ENCODE data around the gene RFTN1. TPM values are rescaled to one million over a fixed set of nuclear protein-coding genes. Genes with fewer than 3 reads are reported as not detected.

Gene RFTN1
- total and polyA plus RNA-seq, 2 of the 8 experiments (the other 6 are each of a cell fraction or from before 2014, with no cell fraction given) = 4.6 to 6.7 TPM

GRCh38 chr3:16280671-16281070 lies 232.8 kb downstream of the RFTN1 start:
- no peaks in the 10 kb centered on the region for H3K79me2 ChIP-seq (ENCODE audit: control insufficient read depth in 1 of 2, insufficient read depth in 2 of 2, low read length in 2 of 2)
- no peaks in the 10 kb centered on the region for H3K79me1 ChIP-seq (ENCODE audit: low read depth, low read length)
- DNase-seq (ENCODE audit: low read depth in 1 of 2, low spot score in 2 of 2) (no peak), FAIRE-seq (no peak)
- H4K5ac ChIP-seq (ENCODE audit: insufficient read length, low read depth, low read length) = no peak overlapping the region
- H3K23ac ChIP-seq (ENCODE audit: insufficient read length) = no peak overlapping the region
- H3K23me2 ChIP-seq (ENCODE audit: low read depth, low read length) = no peaks in the 10 kb centered on the region
- no peak overlapping the region for H2BK12ac ChIP-seq (ENCODE audit: low read depth, low read length)
- H3K14ac ChIP-seq (ENCODE audit: insufficient read length) = no peak overlapping the region
- no peak overlapping the region for H2BK120ac ChIP-seq (replicated peaks; ENCODE audit: low read depth, low read length)
- no peak overlapping the region for H3K56ac ChIP-seq (replicated peaks; ENCODE audit: insufficient read length, low read depth, low read length)
- H4K8ac ChIP-seq (ENCODE audit: extremely low read depth, insufficient read depth, low read length) = no peak overlapping the region
- ChIA-PET POLR2A (ENCODE audit: partially characterized antibody) (no interaction called here), CTCF (ENCODE audit: partially characterized antibody) (interaction anchor here (1.5 kb wide), 1 partner anchor 39 kb away, joined by 7 read pairs; no protein-coding TSS in a partner anchor)
- peaks cover 2% of the 10 kb centered on the region in 2 experiments for H4K20me1 ChIP-seq (replicated peaks in 1 of 2; ENCODE audit: control insufficient read depth in 1 of 2, insufficient read depth in 2 of 2, low read length in 2 of 2)
- peaks cover 2 to 18% (median 5%) of the 10 kb centered on the region in 4 experiments; a peak in 5 of 8 replicates for H3K36me3 ChIP-seq (ENCODE audit: control insufficient read depth in 2 of 4, insufficient read depth in 4 of 4, low read length in 3 of 4)
- H3K9ac ChIP-seq (replicated peaks in 1 of 4; ENCODE audit: extremely low read depth in 1 of 4, low read depth in 3 of 4, low read length in 3 of 4) = no peak overlapping the region
- no peaks in the 10 kb centered on the region for H3K4me1 ChIP-seq (replicated peaks in 1 of 4; ENCODE audit: control insufficient read depth in 3 of 4, insufficient read depth in 4 of 4, low read length in 3 of 4)
- no peaks in the 10 kb centered on the region for H3K9me3 ChIP-seq (ENCODE audit: insufficient read depth in 2 of 2, low read depth in 1 of 2, low read length in 1 of 2)
- H2BK15ac ChIP-seq (ENCODE audit: low read length) = no peak overlapping the region
- H3K27me3 ChIP-seq (replicated peaks in 1 of 4; ENCODE audit: control insufficient read depth in 3 of 4, extremely low read depth in 1 of 4, insufficient read depth in 3 of 4, low read length in 3 of 4) = no peaks in the 10 kb centered on the region
- no peak overlapping the region for H2BK20ac ChIP-seq (ENCODE audit: low read length)
- no peak overlapping the region for H3K18ac ChIP-seq (ENCODE audit: extremely low read depth, low read length)
- H3K4me3 ChIP-seq (ENCODE audit: extremely low read depth in 1 of 4, insufficient read depth in 2 of 4, low read depth in 3 of 4, low read length in 4 of 4) = no peak overlapping the region
- H3K4ac ChIP-seq (replicated peaks; ENCODE audit: insufficient read length, low read depth, low read length) = no peak overlapping the region
- no peak overlapping the region for H3K27ac ChIP-seq (ENCODE audit: low read depth, low read length)
- H4K91ac ChIP-seq (replicated peaks; ENCODE audit: insufficient read length, low read length) = no peak overlapping the region
- H3K4me2 ChIP-seq (ENCODE audit: insufficient read depth in 1 of 2, low read depth in 2 of 2, low read length in 2 of 2) = no peak overlapping the region
- no peak overlapping the region for H2BK5ac ChIP-seq (ENCODE audit: low read depth, low read length)
- H2AK5ac ChIP-seq (ENCODE audit: low read depth, low read length) = no peak overlapping the region
- H2AFZ ChIP-seq (ENCODE audit: low read length) = no peak overlapping the region
- WGBS, 2 experiments (ENCODE audit: extremely low coverage in 1 of 2, insufficient coverage in 1 of 2, insufficient read length in 1 of 2, insufficient replicate concordance in 2 of 2, low coverage in 1 of 2, low lambda C conversion rate in 2 of 2, missing lambda C conversion rate in 1 of 2) = 97% methylated on average over 2 of the region's 2 CpGs; no CpG with 5 or more reads in 1 of the 2 experiments
- TF ChIP-seq FOSL1 (IDR thresholded peaks at IDR 0.05; ENCODE audit: insufficient read depth, low read depth, low read length) (no peak), SIX5 (IDR thresholded peaks at IDR 0.05; ENCODE audit: low read depth, low read length) (no peak), GABPA (IDR thresholded peaks at IDR 0.05; ENCODE audit: borderline replicate concordance, insufficient read depth, low read length) (no peak), SP2 (IDR thresholded peaks at IDR 0.05; ENCODE audit: low read length) (no peak), RBBP5 (IDR thresholded peaks at IDR 0.05; ENCODE audit: borderline replicate concordance, low read depth, low read length) (no peak), POU5F1 (IDR thresholded peaks at IDR 0.05; ENCODE audit: low read depth, low read length) (no peak), HDAC2 (IDR thresholded peaks at IDR 0.05; ENCODE audit: borderline replicate concordance in 1 of 2, low read depth in 2 of 2, low read length in 2 of 2) (no peak), JUND (IDR thresholded peaks at IDR 0.05; ENCODE audit: low read length) (no peak), SP4 (IDR thresholded peaks at IDR 0.05; ENCODE audit: low read length) (no peak), SIN3A (conservative IDR thresholded peaks at IDR 0.05 in 1 of 2, IDR thresholded peaks at IDR 0.05 in 1 of 2; ENCODE audit: low read depth in 1 of 2, low read length in 2 of 2) (no peak), CTBP2 (IDR thresholded peaks at IDR 0.05; ENCODE audit: borderline replicate concordance, insufficient read depth, insufficient read length, low read length) (no peak), CBX5 (IDR thresholded peaks at IDR 0.05; ENCODE audit: low read depth, low read length) (no peak), MAX (IDR thresholded peaks at IDR 0.05) (no peak), TEAD4 (IDR thresholded peaks at IDR 0.05; ENCODE audit: low read depth, low read length) (no peak)

Data from H1 (cell line).